ENCODE data around the gene AKT1S1.

DNA sequence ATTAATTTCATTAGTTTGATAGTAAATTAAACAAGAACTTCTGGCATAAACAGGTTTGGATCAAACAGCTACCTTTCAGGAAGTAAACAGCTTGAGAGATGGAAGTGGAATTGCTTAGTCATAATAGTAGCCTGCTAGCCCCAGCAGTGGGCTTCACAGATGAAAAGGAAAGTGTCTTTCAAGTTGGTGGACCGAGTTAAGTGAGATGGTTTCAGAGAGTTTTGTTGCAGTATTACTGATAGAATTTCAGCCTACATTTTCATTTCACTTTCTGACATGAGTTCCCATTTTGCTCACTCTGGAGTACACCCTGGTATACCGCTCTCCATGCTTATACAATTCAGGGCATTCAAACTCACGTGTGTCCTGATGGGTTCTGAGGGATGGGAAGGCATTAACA, 28.2 kb downstream of the AKT1S1 start:
- TF ChIP-seq, protein P1, sequence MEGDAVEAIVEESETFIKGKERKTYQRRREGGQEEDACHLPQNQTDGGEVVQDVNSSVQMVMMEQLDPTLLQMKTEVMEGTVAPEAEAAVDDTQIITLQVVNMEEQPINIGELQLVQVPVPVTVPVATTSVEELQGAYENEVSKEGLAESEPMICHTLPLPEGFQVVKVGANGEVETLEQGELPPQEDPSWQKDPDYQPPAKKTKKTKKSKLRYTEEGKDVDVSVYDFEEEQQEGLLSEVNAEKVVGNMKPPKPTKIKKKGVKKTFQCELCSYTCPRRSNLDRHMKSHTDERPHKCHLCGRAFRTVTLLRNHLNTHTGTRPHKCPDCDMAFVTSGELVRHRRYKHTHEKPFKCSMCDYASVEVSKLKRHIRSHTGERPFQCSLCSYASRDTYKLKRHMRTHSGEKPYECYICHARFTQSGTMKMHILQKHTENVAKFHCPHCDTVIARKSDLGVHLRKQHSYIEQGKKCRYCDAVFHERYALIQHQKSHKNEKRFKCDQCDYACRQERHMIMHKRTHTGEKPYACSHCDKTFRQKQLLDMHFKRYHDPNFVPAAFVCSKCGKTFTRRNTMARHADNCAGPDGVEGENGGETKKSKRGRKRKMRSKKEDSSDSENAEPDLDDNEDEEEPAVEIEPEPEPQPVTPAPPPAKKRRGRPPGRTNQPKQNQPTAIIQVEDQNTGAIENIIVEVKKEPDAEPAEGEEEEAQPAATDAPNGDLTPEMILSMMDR (IDR thresholded peaks at IDR 0.05; ENCODE audit: insufficient read depth, low read depth, low read length) = no peak
- no peak for TF ChIP-seq EZH2 (IDR thresholded peaks at IDR 0.05; ENCODE audit: insufficient read depth, low read length)
